Fibroblast of peridontal ligament (primary cell): ENCODE measurements around the gene RIPOR1.

Experiments
- DNase-seq: peaks from one replicate; pipeline ENCODE4 v3.0.0-alpha.2; 2010; ENCODE audit errors: extremely low read depth

RIPOR1 gene

GRCh38 chr16:67558859-67559258, 30.2 kb downstream of the RIPOR1 start:
- DNase-seq, result no peak

- no peak for DNase-seq
Observed at GRCh38 chr16:67560827-67561342, 32.3 kb downstream of the RIPOR1 start.

DNA sequence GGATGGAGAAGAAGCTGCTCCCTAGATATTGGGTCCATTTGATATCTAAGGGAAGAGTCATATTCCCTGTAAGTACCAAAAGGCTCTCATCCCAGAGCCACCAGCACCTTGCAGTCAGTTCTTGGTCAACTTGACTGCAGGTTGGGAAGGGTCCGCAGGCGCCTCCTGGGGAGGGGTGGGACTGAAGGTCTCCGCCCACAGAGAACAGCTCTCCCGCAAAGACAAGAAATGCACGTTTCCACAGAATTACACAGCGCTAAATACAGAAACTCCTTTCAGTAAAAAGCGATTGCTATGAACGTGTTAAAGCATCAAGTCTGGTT, 32.8 kb downstream of the RIPOR1 start:
- no peak for DNase-seq

DNA sequence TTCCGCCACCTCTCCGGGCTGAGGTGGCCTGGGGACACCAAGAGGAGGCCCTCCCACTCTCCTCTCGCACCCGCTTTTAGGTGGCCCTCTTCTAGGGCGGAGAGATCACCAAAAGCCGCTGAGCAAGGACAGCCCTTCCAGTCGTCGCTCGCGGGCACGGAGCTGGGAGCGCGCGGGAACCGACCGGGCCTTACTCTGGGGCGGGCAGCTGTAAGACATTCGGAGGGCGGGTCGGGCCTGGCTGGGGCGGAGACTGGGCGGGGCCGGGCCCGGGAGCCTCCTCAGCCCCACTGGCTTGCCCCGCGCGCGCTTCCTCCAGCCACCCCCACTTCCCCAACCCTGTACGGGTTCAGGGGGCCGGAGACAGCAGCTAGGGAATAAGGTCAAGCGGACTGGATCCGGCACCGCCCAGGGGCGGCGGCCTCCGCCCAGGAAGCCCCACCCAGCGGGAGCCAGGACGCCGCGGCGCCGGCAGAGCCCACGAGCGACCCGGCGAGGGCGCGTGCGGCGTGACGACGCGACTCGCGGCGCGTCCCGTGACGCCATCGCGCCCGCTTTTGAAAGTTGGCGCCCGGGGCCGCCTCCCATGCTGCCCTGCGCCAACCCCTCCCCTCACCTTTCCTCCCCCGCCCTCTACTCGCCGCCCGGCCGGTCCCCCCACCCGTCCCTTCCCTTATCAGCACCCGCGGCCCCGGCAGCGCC, 33.3 kb downstream of the RIPOR1 start:
- DNase-seq, result peak; percentile 92

GRCh38 chr16:67562526-67562917, 33.9 kb downstream of the RIPOR1 start, which contains the start of gene CTCF:
CTCF (plus strand) TSS chr16:67562526; CDS start chr16:67610833, 48,307 bp downstream.
- peak; percentile 76 for DNase-seq

DNA sequence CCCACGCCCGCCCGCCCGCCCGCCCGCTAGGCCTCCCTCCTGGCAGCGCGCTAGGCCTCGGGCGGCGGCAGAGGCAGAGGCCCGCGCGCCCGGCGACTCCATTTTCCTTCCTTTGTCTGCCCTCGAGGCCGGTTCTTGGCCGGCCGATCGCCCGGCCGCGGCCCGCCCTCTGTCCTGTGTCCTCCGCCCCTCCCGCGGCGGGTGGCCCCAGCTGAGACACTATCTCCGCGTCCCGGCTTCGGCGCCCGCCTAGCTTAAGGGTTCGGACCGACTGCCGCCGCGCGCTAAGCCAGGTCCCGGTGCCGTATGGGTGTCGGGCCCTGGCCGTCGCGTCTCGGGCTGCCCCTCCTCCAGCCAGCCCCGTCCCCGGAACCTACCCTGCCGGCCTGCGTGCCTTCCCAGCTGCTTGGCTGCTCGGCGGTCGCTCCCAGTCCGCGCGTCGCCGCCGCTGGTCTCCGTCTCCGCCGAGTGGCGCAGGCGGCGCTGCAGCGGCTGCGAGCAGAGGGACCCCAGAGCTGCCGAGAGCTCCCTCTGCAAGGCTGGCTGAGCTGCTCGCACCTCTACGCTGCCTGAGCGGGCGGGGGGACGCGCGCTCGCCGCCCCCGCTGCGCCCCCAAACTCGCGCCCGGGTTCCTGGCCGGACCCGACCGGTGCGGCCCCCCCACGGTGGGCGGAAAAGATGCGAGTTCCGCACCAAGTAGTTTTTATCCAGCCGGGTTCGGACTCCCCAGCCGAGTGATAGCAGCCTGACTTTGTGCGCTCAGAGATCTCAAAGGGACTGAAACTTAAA, 34.5 kb downstream of the RIPOR1 start:
- peak; percentile 33 for DNase-seq

GRCh38 chr16:67563708-67564468, 35.3 kb downstream of the RIPOR1 start:
- DNase-seq, result peak; percentile 83

DNA sequence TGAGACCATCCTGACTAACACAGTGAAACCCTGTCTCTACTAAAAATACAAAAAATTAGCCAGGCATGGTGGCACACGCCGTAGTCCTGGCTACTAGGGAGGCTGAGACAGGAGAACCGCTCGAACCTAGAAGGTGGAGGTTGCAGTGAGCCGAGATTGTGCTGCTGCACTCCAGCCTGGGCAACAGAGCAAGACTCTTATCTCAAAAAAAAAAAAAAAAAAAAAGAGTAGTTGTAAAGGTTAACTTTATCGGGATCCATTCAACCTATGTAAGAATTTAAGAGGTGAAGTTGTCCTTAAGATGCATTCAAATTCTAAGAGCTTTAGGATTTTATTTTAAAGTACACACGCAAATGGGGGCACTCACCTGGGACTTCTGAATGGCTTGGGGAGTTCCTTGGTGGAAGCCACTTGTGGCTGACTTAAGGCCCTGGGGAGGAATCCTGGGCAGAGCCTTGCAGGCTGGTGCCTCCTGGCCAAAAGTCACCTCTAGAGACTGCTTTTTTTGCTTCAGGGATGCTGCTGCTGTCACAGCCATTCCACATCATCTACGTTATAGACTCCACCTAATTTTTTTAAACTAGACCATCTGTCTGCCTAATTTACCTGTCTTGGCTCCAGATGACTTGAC, 37.0 kb downstream of the RIPOR1 start:
- DNase-seq, result no peak

DNA sequence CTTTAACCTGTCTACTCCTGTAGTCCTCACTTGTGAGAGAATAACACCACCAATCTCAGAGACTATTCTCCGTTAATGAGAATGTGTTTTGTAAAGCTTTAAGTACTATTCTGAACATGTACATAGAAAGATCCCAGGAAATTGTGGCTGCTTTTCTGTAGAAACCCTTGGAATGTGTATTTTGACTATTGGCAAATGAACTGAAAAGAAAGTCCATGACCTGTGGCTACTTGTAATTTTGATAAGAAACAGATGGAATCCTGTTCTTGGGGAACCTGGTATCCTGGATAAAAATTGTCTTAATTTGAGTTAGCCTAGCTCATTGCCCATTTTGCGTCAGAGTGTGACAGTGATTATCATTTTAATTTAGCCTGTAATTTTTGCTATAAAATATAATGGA, 42.8 kb downstream of the RIPOR1 start:
- peak; percentile 80 for DNase-seq

GRCh38 chr16:67571981-67572431, 43.4 kb downstream of the RIPOR1 start:
- peak; percentile 75 for DNase-seq

DNA sequence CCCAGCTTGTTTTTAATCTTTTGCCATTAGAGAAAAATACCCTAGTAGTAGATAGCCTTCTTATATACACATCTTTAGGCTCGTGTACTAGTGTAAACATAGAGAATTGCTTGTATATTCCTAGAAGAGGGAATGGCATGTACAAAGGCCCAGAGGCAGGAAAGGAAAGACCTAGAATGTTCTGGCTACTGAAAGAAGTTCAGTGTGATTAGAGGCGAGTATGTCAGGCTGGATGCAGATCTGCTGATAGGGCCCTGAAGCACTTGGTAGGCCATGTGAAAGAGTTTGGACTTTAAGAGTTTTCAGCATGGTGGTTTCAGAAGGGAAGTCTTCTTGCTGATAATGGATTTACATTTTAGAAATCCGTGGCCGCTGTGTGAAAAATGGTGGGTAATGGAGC, 51.1 kb downstream of the RIPOR1 start:
- DNase-seq, result no peak

DNA sequence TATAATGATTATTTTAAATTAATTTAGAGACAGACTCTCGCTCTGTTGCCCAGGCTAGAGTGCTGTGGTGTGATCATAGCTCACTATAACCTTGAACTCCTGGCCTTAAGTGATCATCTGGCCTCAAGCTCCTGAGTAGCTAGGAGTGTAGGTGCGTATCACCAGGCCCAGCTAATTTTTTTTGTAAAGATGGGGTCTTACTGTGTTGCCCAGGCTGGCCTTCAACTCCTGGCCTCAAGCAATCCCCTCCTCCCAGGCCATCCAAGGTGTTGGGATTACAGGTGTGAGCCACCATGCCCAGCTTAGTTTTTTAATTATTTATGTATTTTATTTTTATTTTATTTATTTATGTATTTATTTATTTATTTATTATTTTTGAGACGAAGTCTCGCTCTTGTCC, 51.6 kb downstream of the RIPOR1 start:
- DNase-seq, result no peak

GRCh38 chr16:67593288-67593687, 64.7 kb downstream of the RIPOR1 start:
- DNase-seq, result peak; percentile 16

GRCh38 chr16:67593701-67594100, 65.1 kb downstream of the RIPOR1 start:
- DNase-seq, result no peak

GRCh38 chr16:67594256-67594915, 65.8 kb downstream of the RIPOR1 start:
- no peak for DNase-seq

- DNase-seq, result no peak
Observed at GRCh38 chr16:67594956-67595355, 66.3 kb downstream of the RIPOR1 start.
